NCI-H2107 (cell line): Measurements from ENCODE around the gene HAX1.
"Not testable (repeated sequence)": the region's sequence is repeated elsewhere in the genome, so short reads cannot be mapped to it uniquely, and the experiment has no call there.

ENCODE experiments used
- DNase-seq: peaks from one replicate; lab custom pipeline; 2025; lab: John Stamatoyannopoulos, UW

HAX1 gene

GRCh38 chr1:154287591-154287990, 15.2 kb downstream of the HAX1 start:
- DNase-seq = not testable (repeated sequence)

GRCh38 chr1:154288661-154289060, 16.2 kb downstream of the HAX1 start:
- DNase-seq = no peak

DNA sequence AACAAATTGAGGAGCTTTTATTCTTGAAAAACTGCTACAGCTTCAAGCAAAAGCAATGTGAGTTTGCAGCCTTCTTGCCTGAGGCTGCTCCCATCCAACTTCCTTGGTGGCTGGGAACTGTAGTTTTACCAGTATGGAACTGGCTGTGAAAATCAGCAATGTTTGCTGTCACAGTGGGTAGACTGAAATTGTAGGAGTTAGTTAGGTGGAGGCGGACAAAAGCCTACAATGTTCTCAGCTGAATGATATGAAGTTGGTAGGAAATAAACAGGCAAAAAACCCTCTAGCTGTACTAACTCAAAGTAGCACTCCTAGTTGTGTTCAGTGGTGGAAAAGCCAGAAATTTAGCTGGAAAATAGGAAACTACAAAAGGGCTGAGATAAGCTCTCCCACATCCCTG, 18.5 kb downstream of the HAX1 start:
- no peak for DNase-seq

DNA sequence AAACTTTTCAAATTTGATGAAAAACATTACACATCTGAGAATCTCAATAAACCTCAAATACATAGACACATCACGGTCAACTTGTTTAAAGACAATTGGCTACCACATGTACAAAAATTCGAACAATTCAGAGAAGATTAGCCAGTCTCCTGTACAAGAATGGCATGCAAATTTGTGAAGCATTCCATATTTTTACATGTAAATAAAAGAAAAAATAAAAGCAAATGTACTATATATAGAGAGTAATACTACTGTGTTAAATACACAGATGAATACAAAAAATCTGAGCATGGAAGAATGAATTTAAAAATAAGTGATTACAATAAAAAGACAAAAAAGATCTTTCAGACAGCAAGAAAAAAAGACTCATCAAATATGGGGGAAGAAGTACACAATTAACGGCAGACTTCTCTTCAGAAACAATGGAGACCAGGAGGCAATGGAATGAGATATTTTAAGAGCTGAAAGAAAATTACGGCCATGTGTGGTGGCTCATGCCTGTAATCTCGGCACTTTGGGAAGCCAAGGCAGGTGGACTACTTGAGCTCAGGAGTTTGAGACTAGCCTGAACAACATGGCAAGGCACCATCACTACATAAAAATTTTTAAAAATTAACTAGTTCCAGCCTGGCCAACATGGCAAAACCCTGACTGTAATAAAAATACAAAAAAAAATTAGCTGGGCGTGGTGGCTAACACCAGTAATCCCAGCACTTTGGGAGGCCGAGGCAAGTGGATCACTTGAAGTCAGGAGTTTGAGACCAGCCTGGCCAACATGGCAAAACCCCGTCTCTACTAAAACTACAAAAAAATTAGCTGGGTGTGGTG, 23.2 kb downstream of the HAX1 start:
- DNase-seq = no peak

DNA sequence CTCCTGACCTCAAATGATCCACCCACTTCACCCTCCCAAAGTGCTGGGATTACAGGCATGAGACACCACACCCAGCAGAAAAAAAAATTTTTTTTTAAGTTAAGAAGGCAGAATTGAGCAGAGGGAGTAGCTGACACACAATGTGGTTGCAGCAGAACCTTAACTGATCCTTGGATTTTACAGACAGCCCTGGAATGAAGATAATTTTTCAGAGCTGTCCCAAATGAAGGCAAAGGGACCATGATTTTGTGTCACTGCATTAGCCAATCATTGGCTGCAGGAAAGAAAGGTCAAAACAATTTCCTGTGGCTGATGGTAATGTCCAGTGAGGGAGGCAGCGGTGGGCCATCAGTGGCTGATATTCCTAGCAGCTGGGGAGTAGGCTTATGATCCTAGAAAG, 29.2 kb downstream of the HAX1 start:
- no peak for DNase-seq

DNA sequence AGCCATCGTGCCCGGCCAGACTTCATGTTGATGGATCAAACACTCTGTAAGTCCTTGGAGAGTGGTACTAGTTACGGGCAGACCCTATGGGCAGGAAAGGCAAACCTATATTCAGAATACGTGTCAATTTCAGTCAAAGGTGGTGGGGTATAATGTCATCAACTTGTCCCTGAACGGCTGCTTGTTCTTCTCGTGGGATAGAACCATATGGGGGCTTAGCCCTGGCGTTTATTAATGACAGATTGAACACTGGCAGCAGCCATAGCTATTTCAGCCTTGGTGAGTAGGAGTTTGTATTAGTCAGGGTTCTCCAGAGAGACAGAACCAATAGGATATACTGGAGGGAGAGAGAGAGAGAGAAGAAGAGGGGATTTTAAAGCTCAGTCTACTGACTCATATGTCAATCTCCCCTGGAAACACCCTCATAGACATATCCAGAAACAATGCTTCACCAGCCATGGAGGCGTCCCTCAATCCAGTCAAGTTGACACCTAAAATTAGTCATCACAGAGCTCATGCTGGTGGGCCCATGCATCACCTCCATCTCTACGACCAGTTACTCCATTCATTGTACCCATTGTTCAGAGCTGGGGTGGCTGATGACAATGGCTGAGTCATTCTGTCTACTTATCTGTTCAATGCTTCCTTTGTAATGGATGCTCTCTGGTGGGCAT, 32.4 kb downstream of the HAX1 start:
- DNase-seq = no peak

GRCh38 chr1:154306151-154306550, 33.7 kb downstream of the HAX1 start:
- no peak for DNase-seq

DNA sequence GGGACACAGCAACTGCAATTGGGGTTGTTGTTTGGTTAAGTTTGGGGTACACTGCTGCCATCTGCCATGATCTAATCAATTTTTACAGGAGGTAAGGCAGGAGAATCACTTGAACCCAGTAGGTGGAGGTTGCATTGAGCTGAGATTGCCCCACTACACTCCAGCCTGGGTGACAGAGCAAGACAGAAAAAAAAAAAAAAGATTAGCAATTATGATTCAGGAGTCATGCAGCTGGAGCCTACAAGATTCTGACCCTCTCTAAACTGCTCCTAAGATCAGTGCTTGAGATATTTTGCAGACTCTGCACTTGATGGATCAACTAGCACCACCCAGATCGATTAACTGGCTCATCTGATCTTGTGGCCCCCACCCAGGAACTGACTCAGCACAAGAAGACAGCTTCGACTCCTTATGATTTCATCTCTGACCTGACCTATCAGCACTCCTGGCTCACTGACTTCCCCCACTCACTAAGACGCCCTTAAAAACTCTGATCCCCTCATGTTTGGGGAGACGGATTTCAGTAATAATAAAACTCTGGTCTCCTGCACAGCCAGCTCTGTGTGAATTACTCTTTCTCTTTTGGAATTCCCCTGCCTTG, 35.3 kb downstream of the HAX1 start:
- not testable (repeated sequence) for DNase-seq

DNA sequence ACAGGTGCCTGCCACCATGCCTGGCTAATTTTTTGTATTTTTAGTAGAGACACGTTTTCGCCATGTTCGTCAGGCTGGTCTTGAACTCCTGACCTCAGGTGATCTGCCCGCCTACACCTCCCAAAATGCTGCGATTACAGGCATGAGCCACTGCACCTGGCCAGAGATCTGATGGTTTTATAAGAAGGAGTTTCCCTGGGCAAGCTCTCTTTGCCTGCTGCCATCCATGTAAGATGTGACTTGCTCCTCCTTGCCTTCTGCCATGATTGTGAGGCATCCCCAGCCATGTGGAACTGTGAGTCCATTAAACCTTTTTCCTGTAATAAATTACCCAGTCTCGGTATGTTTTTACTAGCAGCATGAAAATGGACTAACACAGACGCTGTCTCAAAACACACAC, 36.7 kb downstream of the HAX1 start:
- DNase-seq = not testable (repeated sequence)

- not testable (repeated sequence) for DNase-seq
Observed at GRCh38 chr1:154312229-154313065, 40.0 kb downstream of the HAX1 start.

- no peak for DNase-seq
Observed at GRCh38 chr1:154313066-154313356, 40.6 kb downstream of the HAX1 start.

GRCh38 chr1:154314226-154314625, 41.8 kb downstream of the HAX1 start:
- not testable (repeated sequence) for DNase-seq

- DNase-seq = no peak
Observed at GRCh38 chr1:154316704-154317103, 44.3 kb downstream of the HAX1 start.

- DNase-seq = no peak
Observed at GRCh38 chr1:154318386-154318785, 46.0 kb downstream of the HAX1 start.

GRCh38 chr1:154320882-154321608, 48.6 kb downstream of the HAX1 start, which contains the start of gene AQP10:
AQP10 (plus strand) TSS chr1:154321093; CDS start chr1:154321156, 63 bp downstream.
- no peak for DNase-seq

DNA sequence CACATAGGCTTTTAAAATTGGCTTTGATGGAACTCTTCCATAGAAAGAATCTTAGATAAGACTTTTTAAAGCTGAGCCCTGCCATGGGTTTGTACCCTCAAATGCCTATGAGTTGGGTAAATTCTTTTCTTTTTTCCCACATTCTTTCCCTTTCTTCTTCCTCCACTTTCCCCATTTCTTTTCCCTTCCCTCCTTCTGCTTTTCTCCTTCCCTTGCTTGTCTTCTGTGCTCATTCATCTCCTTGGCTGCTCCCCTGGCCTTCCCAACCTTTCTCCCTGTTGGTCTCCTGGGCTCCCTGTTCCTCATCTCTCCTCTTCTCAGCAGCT, 49.1 kb downstream of the HAX1 start:
- not testable (repeated sequence) for DNase-seq

GRCh38 chr1:154323493-154323892, 51.1 kb downstream of the HAX1 start:
- no peak for DNase-seq

DNA sequence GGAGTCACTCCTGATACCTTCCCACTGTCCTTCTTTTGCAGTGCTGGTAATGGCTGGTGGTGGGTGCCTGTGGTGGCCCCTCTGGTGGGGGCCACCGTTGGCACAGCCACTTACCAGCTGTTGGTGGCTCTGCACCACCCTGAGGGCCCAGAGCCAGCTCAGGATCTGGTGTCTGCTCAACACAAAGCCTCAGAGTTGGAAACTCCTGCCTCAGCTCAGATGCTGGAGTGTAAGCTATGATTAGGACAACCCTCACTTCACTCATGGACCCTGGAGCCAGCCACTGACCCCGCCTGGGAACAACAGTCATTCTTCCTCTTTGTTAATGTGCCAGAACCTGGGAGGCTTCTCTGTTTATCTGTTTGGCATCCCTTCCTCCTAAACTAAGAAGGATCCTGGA, 51.8 kb downstream of the HAX1 start:
- no peak for DNase-seq

DNA sequence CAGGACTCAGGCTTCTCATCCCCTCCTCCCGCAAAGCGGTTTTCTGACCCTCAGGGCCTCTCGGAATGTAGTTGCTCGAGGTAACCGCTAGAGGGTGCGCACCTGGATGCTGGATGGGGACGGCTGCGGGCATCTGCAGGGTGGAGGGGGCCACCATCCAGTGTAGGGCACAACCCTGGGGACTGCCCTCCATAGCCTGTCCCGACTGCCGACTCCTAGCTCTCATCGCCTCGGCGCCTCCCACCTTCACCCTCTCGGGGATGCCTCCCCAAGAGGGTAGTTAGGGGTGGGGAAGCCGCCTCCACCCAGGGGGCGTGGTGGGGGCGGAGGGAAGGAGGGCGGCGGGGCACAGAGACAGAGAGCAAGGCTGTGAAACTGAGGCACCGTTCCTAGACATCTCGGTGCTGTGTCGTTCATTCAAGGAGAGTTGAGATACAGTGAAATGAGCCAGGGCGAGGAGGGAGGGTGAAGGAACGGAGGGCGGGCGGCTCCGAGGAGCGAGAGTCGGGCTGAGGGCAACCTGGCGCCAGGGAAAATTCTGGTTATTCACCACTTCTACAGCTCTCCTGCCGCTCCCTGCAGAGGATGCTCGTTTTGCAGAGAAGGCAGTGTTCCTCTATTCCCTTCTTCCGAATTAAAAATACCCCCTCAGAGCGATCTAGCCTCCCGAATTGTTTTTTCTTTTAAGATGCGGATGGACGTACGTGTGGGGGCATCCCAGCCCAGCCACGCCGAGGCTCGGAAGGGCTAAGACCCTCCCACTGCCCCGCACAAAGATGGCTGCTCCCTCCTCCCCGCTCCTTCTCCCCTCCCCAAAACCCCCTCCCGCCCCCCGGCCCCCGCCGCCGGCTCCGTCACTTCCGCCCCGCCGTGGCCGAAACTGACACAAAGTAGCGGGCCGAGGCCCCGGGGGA, 52.5 kb downstream of the HAX1 start, which contains the start of gene ATP8B2:
ATP8B2 (plus strand) TSS at position 857 of the 914 bp plus-strand sequence. CDS start 2,617 bp downstream, outside the sequence.
- peak; percentile 79 for DNase-seq
